HG02678 (cell line): Measurements from ENCODE around the gene ATP6V1A.

Source experiments
- ATAC-seq: cut with Tn5 transposase; IDR thresholded peaks from one replicate; pipeline ENCODE4 v1.9.1; 2021; ENCODE audit warnings: mild to moderate bottlenecking, moderate library complexity; ENCODE audit not compliant: unreplicated experiment

ATP6V1A gene

GRCh38 chr3:113745756-113746547, 883 bp upstream of the ATP6V1A start, which contains the start of gene NAA50:
Gene NAA50 (minus strand): TSS chr3:113746249. CDS start chr3:113745949, 300 bp downstream.
- peak; percentile 51 for ATAC-seq

- ATAC-seq: no peak
Measured at GRCh38 chr3:113747283-113748046, 630 bp downstream of the ATP6V1A start.

- ATAC-seq: no peak
Measured at GRCh38 chr3:113751141-113751540, 4.3 kb downstream of the ATP6V1A start.

GRCh38 chr3:113753376-113753985, 6.6 kb downstream of the ATP6V1A start:
- no peak for ATAC-seq

- ATAC-seq: no peak
Measured at GRCh38 chr3:113754494-113755159, 7.8 kb downstream of the ATP6V1A start.

GRCh38 chr3:113758389-113759024, 11.7 kb downstream of the ATP6V1A start:
- ATAC-seq: no peak

GRCh38 chr3:113764698-113765097, 17.9 kb downstream of the ATP6V1A start:
- ATAC-seq: no peak

GRCh38 chr3:113769551-113769950, 22.7 kb downstream of the ATP6V1A start:
- peak; percentile 71 for ATAC-seq

- ATAC-seq: no peak
Measured at GRCh38 chr3:113771993-113772392, 25.2 kb downstream of the ATP6V1A start.

- no peak for ATAC-seq
Measured at GRCh38 chr3:113773381-113773780, 26.5 kb downstream of the ATP6V1A start.

GRCh38 chr3:113775516-113775915, 28.7 kb downstream of the ATP6V1A start:
- no peak for ATAC-seq

GRCh38 chr3:113776564-113776963, 29.7 kb downstream of the ATP6V1A start:
- no peak for ATAC-seq

- peak; percentile 65 for ATAC-seq
Measured at GRCh38 chr3:113783463-113783862, 36.6 kb downstream of the ATP6V1A start.

- no peak for ATAC-seq
Measured at GRCh38 chr3:113783980-113784379, 37.1 kb downstream of the ATP6V1A start.

- ATAC-seq: no peak
Measured at GRCh38 chr3:113791381-113791780, 44.5 kb downstream of the ATP6V1A start.

GRCh38 chr3:113794526-113794925, 47.7 kb downstream of the ATP6V1A start:
- no peak for ATAC-seq

- no peak for ATAC-seq
Measured at GRCh38 chr3:113795693-113796092, 48.9 kb downstream of the ATP6V1A start.

- ATAC-seq: peak; percentile 82
Measured at GRCh38 chr3:113802795-113803455, 56.1 kb downstream of the ATP6V1A start.

GRCh38 chr3:113804661-113805060, 57.8 kb downstream of the ATP6V1A start:
- no peak for ATAC-seq

GRCh38 chr3:113805249-113805648, 58.4 kb downstream of the ATP6V1A start:
- no peak for ATAC-seq
